Breast epithelium (tissue), 3 donors: ENCODE measurements around the gene GSTM2.

Source experiments
- CTCF ChIP-seq, 3 donors: fragments of 450-650 bp; IDR thresholded peaks; one replicate each; pipeline ENCODE4 v1.5.1; 2016 to 2017; ENCODE audit warnings: antibody characterized with exemption in 3 of 3, mild to moderate bottlenecking in 3 of 3, moderate library complexity in 3 of 3
- POLR2A ChIP-seq: fragments of 450-650 bp; IDR thresholded peaks from one replicate; pipeline ENCODE4 v1.6.1; 2016; ENCODE audit warnings: antibody characterized with exemption, mild to moderate bottlenecking, moderate library complexity

DNA sequence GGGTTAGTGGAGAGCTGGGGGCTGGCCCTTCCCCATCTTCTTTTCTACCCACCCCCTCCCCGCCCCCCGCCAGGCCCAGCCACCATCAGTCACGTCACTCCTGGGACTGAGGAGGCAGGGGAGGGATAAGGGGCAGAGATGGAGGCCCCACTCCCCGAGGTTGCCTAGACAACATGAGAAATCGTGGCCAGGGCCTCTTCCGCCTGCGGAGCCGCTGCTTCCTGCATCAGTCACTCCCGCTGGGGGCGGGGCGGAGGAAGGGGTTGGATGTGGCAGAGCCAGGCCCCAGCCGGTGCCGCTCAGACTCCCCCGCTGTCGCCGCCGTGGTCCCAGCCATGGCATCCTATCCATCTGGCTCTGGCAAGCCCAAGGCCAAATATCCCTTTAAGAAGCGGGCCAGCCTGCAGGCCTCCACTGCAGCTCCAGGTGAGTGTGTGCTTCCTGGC lies 47.0 kb upstream of the GSTM2 start:
- TF ChIP-seq CTCF (IDR thresholded peaks at IDR 0.05), result no peak
- no peak for TF ChIP-seq POLR2A
